Osteoblast (primary cell): Measurements from ENCODE around the gene ADGRG6. TPM values are rescaled to one million over a fixed set of nuclear protein-coding genes. Genes with fewer than 3 reads are reported as not detected.

ENCODE experiments used
- DNase-seq: peaks from one replicate; pipeline ENCODE4 v3.0.0; 2011; ENCODE audit warnings: low spot score, mixed read lengths; ENCODE audit not compliant: insufficient read length; ENCODE audit errors: missing footprints
- H2AFZ ChIP-seq: 2 replicates; pipeline ENCODE4 v1.6.0; 2011; ENCODE audit warnings: mild to moderate bottlenecking, low read length
- H3K27ac ChIP-seq: 2 replicates; pipeline ENCODE4 v1.5.1; 2011; ENCODE audit warnings: mild to moderate bottlenecking, low read depth, low read length, moderate library complexity
- H3K27me3 ChIP-seq: 2 replicates; pipeline ENCODE4 v1.6.0; 2012; ENCODE audit warnings: mild to moderate bottlenecking, control low read depth, inconsistent platforms, low read length, moderate library complexity; ENCODE audit not compliant: insufficient read depth
- H3K36me3 ChIP-seq: 2 replicates; pipeline ENCODE4 v1.5.1; 2011; ENCODE audit warnings: mild to moderate bottlenecking, low read length, control low read depth, moderate library complexity; ENCODE audit not compliant: insufficient read depth
- H3K4me1 ChIP-seq: 2 replicates; pipeline ENCODE4 v1.5.1; 2011; ENCODE audit warnings: mild to moderate bottlenecking, low read length, control low read depth, moderate library complexity; ENCODE audit not compliant: insufficient read depth
- H3K4me2 ChIP-seq: 2 replicates; pipeline ENCODE4 v1.6.0; 2011; ENCODE audit warnings: mild to moderate bottlenecking, low read length; ENCODE audit not compliant: insufficient read depth
- H3K4me3 ChIP-seq: fragments of 200-600 bp; sonication (generic); 3 replicates; pipeline ENCODE4 v1.5.1; 2012; ENCODE audit warnings: mild to moderate bottlenecking, low read length, inconsistent platforms; ENCODE audit not compliant: insufficient read depth
- H3K79me2 ChIP-seq: 2 replicates; pipeline ENCODE4 v1.6.0; 2012; ENCODE audit warnings: mild to moderate bottlenecking, low read length, control low read depth, inconsistent platforms; ENCODE audit not compliant: insufficient read depth
- H3K9me3 ChIP-seq: 2 replicates; pipeline ENCODE4 v1.5.1; 2011; ENCODE audit warnings: low read depth, low read length, control low read depth
- H4K20me1 ChIP-seq: 2 replicates; pipeline ENCODE4 v1.6.0; 2012; ENCODE audit warnings: mild to moderate bottlenecking, low read length, control low read depth; ENCODE audit not compliant: insufficient read depth
- CTCF ChIP-seq: IDR thresholded peaks from 2 replicates; pipeline ENCODE4 v1.5.1; 2011; ENCODE audit warnings: mild to moderate bottlenecking, low read depth, low read length, moderate library complexity; ENCODE audit errors: extremely low read depth
- total RNA-seq: library from RNA; depleted of rRNA; stranded (reverse); fragments of >200 nt; gene quantifications from 2 replicates; pipeline ENCODE4 v1.2.3, GENCODE V29; 2012

ADGRG6 gene
- total RNA-seq, 1 donor, result 0.36 TPM

- Histone ChIP-seq H3K79me2 (no peaks in the 10 kb centered on the region), H3K4me3 (no peak overlapping the region), H2AFZ (no peak overlapping the region), H3K9me3 (no peaks in the 10 kb centered on the region), H3K4me1 (no peaks in the 10 kb centered on the region), H3K4me2 (no peak overlapping the region), H4K20me1 (no peaks in the 10 kb centered on the region), H3K27me3 (no peaks in the 10 kb centered on the region), H3K27ac (no peak overlapping the region), H3K36me3 (no peaks in the 10 kb centered on the region)
- no peak for TF ChIP-seq CTCF
- peak; percentile 38 for DNase-seq
Measured at GRCh38 chr6:142429195-142429594, 127.4 kb downstream of the ADGRG6 start.

- H3K4me1 ChIP-seq, result no peaks in the 10 kb centered on the region
- H4K20me1 ChIP-seq, result no peaks in the 10 kb centered on the region
- H3K36me3 ChIP-seq, result no peaks in the 10 kb centered on the region
- H2AFZ ChIP-seq, result no peak overlapping the region
- no peaks in the 10 kb centered on the region for H3K9me3 ChIP-seq
- no peak for DNase-seq
- no peaks in the 10 kb centered on the region for H3K27me3 ChIP-seq
- TF ChIP-seq CTCF, result no peak
- no peak overlapping the region for H3K4me2 ChIP-seq
- no peak overlapping the region for H3K27ac ChIP-seq
- H3K4me3 ChIP-seq, result no peak overlapping the region
- no peaks in the 10 kb centered on the region for H3K79me2 ChIP-seq
Measured at GRCh38 chr6:142433419-142433818, 131.6 kb downstream of the ADGRG6 start.

GRCh38 chr6:142438898-142439297 lies 137.1 kb downstream of the ADGRG6 start:
- no peak overlapping the region for H3K4me3 ChIP-seq
- no peak overlapping the region for H3K4me2 ChIP-seq
- no peaks in the 10 kb centered on the region for H3K27me3 ChIP-seq
- DNase-seq, result no peak
- no peak overlapping the region for H2AFZ ChIP-seq
- H3K9me3 ChIP-seq, result no peaks in the 10 kb centered on the region
- no peaks in the 10 kb centered on the region for H3K36me3 ChIP-seq
- H3K27ac ChIP-seq, result no peak overlapping the region
- no peaks in the 10 kb centered on the region for H4K20me1 ChIP-seq
- no peak for TF ChIP-seq CTCF
- peaks cover 4% of the 10 kb centered on the region for H3K4me1 ChIP-seq
- H3K79me2 ChIP-seq, result no peaks in the 10 kb centered on the region

GRCh38 chr6:142440600-142441293 lies 138.9 kb downstream of the ADGRG6 start:
- peaks cover 15% of the 10 kb centered on the region for H3K4me1 ChIP-seq
- H4K20me1 ChIP-seq, result no peaks in the 10 kb centered on the region
- H3K27ac ChIP-seq, result no peak overlapping the region
- H3K9me3 ChIP-seq, result no peaks in the 10 kb centered on the region
- H3K36me3 ChIP-seq, result no peaks in the 10 kb centered on the region
- H3K79me2 ChIP-seq, result no peaks in the 10 kb centered on the region
- no peak for DNase-seq
- H2AFZ ChIP-seq, result no peak overlapping the region
- H3K4me2 ChIP-seq, result no peak overlapping the region
- no peak for TF ChIP-seq CTCF
- no peaks in the 10 kb centered on the region for H3K27me3 ChIP-seq
- H3K4me3 ChIP-seq, result no peak overlapping the region
